Lower leg skin (tissue), 4 donors: Measurements from ENCODE around the gene JPH4. TPM values are rescaled to one million over a fixed set of nuclear protein-coding genes. Genes with fewer than 3 reads are reported as not detected.
A peak's percentile ranks its signal among the peaks of the same experiment; 100 is the strongest.

ENCODE experiments used
- DNase-seq, 2 donors: peaks; one replicate each; pipeline ENCODE4 v3.0.0-alpha.2; 2019; ENCODE audit warnings: low spot score in 2 of 2
- H3K4me3 ChIP-seq: fragments of 200-600 bp; sonication (generic); 2 replicates; pipeline ENCODE4 v1.5.1; 2017; ENCODE audit warnings: mild to moderate bottlenecking, low read depth; ENCODE audit not compliant: poor library complexity, severe bottlenecking
- POLR2A ChIP-seq, 2 donors: fragments of 450-650 bp; IDR thresholded peaks; one replicate each; pipeline ENCODE4 v1.6.1; 2016 to 2017; ENCODE audit warnings: antibody characterized with exemption in 2 of 2, mild to moderate bottlenecking in 1 of 2, moderate library complexity in 1 of 2
- WGBS, 2 donors: methylation state at CpG; one replicate each; pipeline ENCODE4 v1.1.5; 2018; 5-methylcytosine and 5-hydroxymethylcytosine counted together
- intact Hi-C: fragments of 100-400 bp; cut with DNase I; formaldehyde crosslinking; loops from one replicate; pipeline ENCODE4 v1.15.0; 2023; ENCODE audit warnings: low total_unique reads
- total RNA-seq, 4 donors: library from RNA; depleted of rRNA; stranded (reverse); fragments of >200 nt; gene quantifications; one replicate each; pipeline ENCODE4 v1.1.0, GENCODE V29; 2016
- TF ChIP-seq, protein P1 (sequence below), 3 donors: fragments of 450-650 bp; IDR thresholded peaks; one replicate each; pipeline ENCODE4 v1.5.1; 2016; ENCODE audit warnings: antibody characterized with exemption in 3 of 3, mild to moderate bottlenecking in 3 of 3, moderate library complexity in 2 of 3

Gene JPH4
- total RNA-seq, 4 donors from 2014 or later = 0.34 to 3.6 (median 1.4) TPM

DNA sequence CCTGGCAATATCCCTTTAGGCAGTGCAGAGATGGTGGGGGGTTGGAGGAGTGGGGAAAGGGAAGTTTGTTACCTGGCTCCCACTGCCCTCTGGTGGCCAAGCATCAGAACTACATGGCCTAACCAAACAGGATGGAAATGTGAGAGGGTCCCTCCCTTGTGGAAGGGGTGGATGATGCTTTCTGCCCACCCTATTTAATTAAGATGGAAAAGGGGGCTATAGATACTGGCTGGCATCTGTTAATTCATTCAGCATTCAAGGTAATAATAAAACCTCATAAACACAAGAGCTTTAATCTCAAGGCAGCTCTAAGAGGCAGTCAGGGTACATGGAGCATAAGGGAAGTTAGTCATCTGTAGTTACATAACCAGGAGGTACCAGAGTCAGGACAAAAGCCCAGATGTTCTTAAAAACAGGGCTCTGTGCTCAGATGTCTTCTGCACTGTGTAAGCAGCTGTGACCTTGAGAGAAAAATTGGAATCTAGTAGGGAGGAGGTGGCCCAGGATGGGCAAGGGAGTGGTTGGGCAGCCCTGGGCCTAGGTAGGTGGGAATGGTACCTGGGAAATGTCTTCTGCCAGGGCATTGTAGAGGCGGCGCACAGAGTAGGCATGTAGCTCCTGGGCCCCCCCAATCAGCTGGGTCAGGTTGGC, 15.6 kb downstream of the JPH4 start:
- H3K4me3 ChIP-seq = no peak overlapping the region
- intact Hi-C loops = no loop called here
- WGBS, 2 donors = 77 to 97% methylated on average over 2 of the region's 2 CpGs
- TF ChIP-seq POLR2A (IDR thresholded peaks at IDR 0.05) = no peak
- TF ChIP-seq, protein P1, sequence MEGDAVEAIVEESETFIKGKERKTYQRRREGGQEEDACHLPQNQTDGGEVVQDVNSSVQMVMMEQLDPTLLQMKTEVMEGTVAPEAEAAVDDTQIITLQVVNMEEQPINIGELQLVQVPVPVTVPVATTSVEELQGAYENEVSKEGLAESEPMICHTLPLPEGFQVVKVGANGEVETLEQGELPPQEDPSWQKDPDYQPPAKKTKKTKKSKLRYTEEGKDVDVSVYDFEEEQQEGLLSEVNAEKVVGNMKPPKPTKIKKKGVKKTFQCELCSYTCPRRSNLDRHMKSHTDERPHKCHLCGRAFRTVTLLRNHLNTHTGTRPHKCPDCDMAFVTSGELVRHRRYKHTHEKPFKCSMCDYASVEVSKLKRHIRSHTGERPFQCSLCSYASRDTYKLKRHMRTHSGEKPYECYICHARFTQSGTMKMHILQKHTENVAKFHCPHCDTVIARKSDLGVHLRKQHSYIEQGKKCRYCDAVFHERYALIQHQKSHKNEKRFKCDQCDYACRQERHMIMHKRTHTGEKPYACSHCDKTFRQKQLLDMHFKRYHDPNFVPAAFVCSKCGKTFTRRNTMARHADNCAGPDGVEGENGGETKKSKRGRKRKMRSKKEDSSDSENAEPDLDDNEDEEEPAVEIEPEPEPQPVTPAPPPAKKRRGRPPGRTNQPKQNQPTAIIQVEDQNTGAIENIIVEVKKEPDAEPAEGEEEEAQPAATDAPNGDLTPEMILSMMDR (IDR thresholded peaks at IDR 0.05) = peak in 1 of 3 donors; percentile 47
- DNase-seq = no peak

DNA sequence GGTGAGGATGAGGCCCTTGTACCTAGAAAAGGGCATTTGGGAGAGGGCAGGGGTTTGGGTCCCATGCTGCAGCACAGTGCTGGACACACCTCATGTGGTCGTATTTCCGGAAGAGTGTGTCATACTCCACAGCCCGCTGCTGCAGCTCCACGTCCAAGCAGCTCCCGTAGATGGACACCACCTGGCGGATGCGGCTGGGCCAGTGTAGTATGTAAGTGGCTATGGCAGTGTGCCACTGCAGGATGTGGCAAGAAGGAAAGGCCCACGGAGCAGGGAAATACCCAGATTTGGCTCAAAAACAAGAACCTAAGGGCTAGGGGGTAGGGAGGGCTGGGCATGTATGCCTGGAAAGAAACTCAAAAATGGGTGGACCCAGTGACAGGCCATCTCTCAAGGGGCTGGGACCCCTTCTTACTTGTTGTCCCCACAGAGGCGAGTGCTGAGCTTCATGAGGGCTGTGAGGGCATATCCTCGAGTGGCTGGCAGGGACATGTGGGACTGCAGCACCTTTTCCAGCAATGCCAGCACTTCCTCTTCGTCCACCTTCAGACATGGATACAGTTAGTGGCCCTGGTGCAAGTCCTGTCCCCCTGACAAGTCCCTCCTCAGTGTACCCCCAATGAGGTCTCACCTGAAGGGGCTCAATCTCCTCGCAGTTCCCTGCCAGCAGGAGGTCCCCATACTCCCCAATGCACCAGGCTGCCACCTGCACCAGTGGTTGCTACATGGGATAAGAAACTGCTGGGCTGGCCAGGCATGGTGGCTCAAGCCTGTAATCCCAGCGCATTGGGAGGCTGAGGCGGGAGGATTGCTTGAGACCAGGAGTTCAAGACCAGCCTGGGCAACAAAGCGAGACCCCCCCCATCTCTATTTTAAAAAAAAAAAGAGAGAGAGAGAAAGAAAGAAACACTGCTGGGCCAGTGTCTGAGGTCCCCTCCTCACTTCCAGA, 16.4 kb downstream of the JPH4 start:
- intact Hi-C loops = no loop called here
- 76 to 77% methylated on average over 15 of the region's 15 CpGs for WGBS, 2 donors

DNA sequence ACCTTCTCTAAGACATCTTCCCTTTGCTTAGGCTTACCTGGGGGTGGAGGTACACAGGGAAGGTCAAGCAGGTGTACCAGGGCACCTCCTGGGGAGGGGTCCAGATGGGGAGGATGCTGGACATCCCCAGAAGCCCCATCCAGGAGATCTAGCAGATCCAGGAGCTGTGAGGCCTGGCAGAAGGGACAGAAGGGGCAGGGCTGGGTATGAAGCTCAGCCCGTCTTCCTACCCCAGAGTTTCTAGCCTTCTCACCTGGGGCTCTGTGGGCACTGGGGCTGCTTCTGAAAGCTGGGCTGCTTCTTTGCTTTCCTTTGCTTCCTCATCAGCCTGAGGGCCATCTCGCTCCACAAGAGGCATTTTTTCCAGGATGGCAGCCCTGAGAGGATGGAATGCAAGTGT, 17.3 kb downstream of the JPH4 start:
- intact Hi-C loops = no loop called here
- no peak overlapping the region for H3K4me3 ChIP-seq
- 78 to 83% methylated on average over 1 to 2 of the region's 2 CpGs for WGBS, 2 donors
- TF ChIP-seq POLR2A (IDR thresholded peaks at IDR 0.05) = no peak
- DNase-seq = no peak

More for the DNA sequence above, 16.4 kb downstream of the JPH4 start:
- no peak for DNase-seq
- TF ChIP-seq, protein P1 (IDR thresholded peaks at IDR 0.05) = no peak
- TF ChIP-seq POLR2A (IDR thresholded peaks at IDR 0.05) = no peak
- no peak overlapping the region for H3K4me3 ChIP-seq

DNA sequence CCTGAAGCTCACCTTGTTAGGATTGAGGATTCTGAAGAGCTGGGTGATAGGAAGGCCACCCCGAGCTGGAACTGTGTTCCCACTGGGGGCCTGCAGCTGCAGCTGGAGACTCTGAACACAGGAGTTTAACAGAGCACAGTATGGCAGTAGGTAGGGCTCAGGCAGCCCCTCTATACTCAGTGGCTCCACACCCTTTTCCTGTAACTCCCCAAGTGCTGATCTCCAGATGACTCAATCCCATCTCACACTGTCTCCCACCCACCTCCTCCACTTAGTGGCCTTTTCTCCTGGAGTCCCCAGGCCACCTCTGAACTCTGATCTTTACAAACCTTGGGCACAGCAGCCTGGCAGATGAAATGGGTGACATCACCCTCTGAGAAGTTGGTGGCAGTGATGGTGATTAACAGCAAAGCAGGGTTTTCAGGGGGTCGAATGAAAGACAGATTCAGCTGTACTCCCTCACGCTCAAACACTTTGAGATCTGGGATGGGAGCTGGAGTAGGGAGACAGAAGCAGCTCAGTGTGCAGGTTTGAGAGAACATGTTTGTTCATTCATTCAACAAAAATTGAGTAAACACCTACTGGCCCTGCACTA, 18.6 kb downstream of the JPH4 start:
- TF ChIP-seq, protein P1 (IDR thresholded peaks at IDR 0.05) = no peak
- no peak for TF ChIP-seq POLR2A (IDR thresholded peaks at IDR 0.05)
- intact Hi-C loops = loop anchor here (5.0 kb wide), 1 partner anchor 83 kb away; no protein-coding TSS in a partner anchor
- WGBS, 2 donors = 80 to 94% methylated on average over 3 of the region's 3 CpGs
- no peak overlapping the region for H3K4me3 ChIP-seq
- DNase-seq = no peak

DNA sequence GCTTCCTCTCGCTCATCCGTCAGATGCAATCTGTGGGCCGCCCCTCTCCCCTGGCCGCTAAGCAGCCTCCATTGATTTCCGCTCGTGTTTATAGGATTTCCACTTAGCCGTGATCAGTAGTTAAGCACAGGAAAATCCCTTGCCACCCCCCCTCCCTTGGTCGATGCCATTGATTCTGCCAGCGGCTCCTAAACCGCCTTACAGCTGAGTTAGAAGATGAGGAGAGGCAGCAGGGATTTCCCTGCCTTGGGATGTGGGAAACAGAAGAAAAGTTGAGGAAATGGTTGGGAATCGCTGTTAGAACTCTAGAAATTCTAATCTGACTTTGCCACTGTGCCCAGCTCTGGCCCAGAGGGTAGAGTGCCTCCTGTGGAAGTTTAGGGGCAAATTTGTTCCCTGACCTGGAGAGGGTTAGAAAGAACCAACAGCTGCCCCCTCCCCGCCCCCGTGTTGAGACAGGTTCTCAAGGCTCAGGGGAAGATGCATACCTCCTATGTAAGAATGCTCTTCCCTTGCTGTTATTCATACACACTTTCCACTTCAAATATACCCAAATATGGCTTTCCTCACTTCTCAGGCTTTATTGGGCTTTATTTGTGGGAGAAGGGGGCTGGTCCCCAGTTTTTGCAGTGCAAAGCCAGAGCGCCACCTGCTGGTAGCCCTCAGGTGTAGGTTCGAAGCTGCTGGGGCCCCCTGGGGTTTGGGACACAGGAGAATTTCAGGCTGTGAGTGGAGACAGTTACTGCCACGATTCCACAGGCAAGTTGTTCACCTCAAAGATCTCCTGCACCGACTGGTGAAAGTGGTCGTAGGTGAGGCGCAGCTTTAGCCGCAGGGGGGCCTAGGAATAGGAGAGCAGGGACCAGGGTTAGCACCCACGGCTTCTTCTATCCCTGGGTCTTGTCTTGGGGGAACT, 19.3 kb downstream of the JPH4 start:
- WGBS, 2 donors = 74 to 77% methylated on average over 21 of the region's 21 CpGs

More for the DNA sequence above, 19.3 kb downstream of the JPH4 start:
- H3K4me3 ChIP-seq = no peak overlapping the region
- TF ChIP-seq, protein P1 (IDR thresholded peaks at IDR 0.05) = no peak
- no peak for TF ChIP-seq POLR2A (IDR thresholded peaks at IDR 0.05)
- DNase-seq = no peak
- intact Hi-C loops = loop anchor here (5.0 kb wide), 1 partner anchor 82 kb away; no protein-coding TSS in a partner anchor
